HG02840 (cell line): ENCODE measurements around the gene GRID2.
A peak's percentile ranks its signal among the peaks of the same experiment; 100 is the strongest.
"Not testable (repeated sequence)": the region's sequence is repeated elsewhere in the genome, so short reads cannot be mapped to it uniquely, and the experiment has no call there.

ENCODE experiments used
- ATAC-seq: cut with Tn5 transposase; IDR thresholded peaks from one replicate; pipeline ENCODE4 v1.9.1; 2021; ENCODE audit warnings: mild to moderate bottlenecking, moderate library complexity, moderate number of reproducible peaks; ENCODE audit not compliant: unreplicated experiment, low FRiP score

Gene GRID2

GRCh38 chr4:92406488-92406887 lies 102.7 kb downstream of the GRID2 start:
- ATAC-seq = no peak

DNA sequence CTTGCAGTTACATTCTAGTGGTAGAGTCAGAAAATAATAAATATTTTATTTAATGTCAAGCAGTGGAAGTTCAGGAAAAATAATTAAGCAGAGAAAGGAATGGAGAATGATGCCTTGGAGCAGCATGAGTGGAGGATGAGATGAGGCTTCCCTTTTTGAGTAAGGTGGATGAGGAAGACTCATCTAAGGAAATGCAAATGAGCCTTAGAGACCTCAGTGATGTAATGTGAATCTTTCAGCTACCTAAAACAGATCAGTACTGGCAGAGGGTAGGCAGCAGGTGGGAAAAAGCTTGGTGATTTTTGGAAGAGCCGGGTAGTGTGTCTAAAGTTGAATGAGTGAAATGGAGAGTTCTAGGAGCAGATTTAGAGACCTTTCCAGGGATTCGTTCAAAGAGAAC lies 118.2 kb downstream of the GRID2 start:
- peak; percentile 93 for ATAC-seq

GRCh38 chr4:92433272-92433758 lies 129.5 kb downstream of the GRID2 start:
- ATAC-seq = no peak

- not testable (repeated sequence) for ATAC-seq
Measured at GRCh38 chr4:92438722-92439121, 135.0 kb downstream of the GRID2 start.

- not testable (repeated sequence) for ATAC-seq
Measured at GRCh38 chr4:92442131-92442530, 138.4 kb downstream of the GRID2 start.

DNA sequence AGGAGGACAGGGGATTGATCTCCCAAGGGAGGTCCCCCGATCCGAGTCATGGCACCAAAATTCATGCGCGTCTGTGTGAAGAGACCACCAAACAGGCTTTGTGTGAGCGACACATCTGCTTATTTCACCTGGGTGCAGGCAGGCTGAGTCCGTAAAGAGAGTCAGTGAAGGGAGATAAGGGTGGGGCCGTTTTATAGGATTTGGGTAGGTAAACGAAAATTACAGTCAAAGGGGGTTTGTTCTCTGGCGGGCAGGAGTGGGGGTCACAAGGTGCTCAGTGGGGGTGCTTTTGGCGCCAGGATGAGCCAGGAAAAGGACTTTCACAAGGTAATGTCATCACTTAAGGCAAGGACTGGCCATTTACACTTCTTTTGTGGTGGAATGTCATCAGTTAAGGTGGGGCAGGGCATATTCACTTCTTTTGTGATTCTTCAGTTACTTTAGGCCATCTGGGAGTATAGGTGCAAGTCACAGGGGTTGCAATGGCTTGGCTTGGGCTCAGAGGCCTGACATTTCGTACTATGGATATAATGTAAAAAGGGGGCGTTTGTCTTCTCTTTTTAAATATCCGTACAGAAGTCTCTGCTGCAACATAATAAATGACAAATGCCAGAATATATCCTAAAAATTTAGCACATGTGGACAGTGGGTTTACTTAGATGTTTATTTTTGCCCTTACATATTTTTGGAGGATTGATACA lies 140.5 kb downstream of the GRID2 start:
- not testable (repeated sequence) for ATAC-seq

- no peak for ATAC-seq
Measured at GRCh38 chr4:92445127-92445526, 141.4 kb downstream of the GRID2 start.

GRCh38 chr4:92447255-92447905 lies 143.6 kb downstream of the GRID2 start:
- ATAC-seq = no peak

DNA sequence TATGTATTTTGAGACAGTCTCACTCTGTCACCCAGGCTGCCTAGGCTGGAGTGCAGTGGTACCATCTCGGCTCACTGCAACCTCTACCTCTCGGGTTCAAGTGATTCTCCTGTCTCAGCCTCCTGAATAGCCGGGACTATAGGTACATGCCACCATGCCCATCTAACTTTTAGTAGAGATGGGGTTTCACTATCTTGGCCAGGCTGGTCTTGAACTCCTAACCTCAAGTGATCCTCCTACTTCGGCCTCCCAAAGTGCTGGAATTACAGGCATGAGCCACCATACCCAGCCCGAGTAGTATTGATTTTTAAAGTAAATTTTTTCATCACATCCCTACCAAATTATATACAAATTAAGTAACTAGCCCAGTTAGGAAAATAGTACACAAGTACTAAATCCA lies 144.4 kb downstream of the GRID2 start:
- not testable (repeated sequence) for ATAC-seq

- ATAC-seq = no peak
Measured at GRCh38 chr4:92450694-92451093, 146.9 kb downstream of the GRID2 start.

DNA sequence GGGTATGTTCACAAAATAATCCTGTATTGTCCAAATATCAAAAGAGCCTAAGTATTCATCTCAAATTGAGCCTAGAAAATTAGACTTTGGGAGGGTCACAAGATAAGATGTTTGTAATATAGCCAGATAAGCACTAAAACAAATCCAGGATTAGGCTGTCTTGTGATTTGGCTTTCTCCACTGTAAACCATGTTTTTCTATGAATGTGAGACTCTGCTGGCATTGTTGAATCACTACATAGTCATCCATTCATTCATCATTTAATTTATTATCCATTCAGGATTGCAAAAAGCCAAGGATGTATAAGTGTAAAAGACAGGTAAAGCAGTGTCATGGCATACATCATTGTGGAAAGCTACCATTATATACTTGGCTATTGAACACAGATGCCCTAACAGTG lies 148.0 kb downstream of the GRID2 start:
- ATAC-seq = no peak

- ATAC-seq = not testable (repeated sequence)
Measured at GRCh38 chr4:92452383-92452782, 148.6 kb downstream of the GRID2 start.

- no peak for ATAC-seq
Measured at GRCh38 chr4:92455329-92455839, 151.6 kb downstream of the GRID2 start.

DNA sequence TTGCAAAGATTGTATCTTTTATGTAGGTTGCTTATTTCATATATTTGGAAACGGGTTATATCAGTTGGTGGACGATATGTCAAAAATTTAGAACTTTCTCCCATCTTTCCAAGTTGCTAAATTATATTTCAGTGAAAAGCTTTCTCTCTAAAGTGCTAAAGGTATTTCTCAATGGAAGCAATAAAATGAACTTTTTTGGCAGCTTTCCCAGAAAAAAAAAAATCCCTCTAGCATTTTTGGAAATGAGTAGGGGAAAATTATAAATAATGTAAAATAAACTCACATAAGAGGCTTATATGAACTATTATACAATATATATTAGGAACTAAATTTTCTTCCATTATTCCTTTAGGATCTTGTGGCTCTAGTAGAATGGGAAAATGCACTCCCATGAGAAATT lies 152.2 kb downstream of the GRID2 start:
- no peak for ATAC-seq

GRCh38 chr4:92461732-92462131 lies 158.0 kb downstream of the GRID2 start:
- no peak for ATAC-seq

GRCh38 chr4:92477298-92477697 lies 173.5 kb downstream of the GRID2 start:
- ATAC-seq = no peak

DNA sequence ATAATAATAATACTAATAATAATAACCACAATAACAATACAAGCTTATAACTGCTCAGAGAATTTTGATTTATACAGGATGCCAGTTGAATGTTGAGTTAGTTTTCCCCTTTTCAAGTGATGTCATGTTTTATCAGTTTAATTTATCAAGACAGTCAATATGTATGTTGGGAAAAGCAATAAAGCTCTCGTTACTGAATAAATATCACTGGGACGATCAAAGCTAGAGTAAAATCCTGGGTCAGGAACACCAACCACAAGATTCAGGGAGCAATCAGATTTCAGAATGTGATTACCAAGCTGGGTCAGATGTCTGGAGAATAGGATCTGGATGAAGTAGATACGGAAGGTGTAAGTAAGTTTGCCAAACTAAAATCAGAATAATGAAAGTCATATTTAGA lies 179.6 kb downstream of the GRID2 start:
- no peak for ATAC-seq

- ATAC-seq = no peak
Measured at GRCh38 chr4:92488496-92488895, 184.7 kb downstream of the GRID2 start.

- no peak for ATAC-seq
Measured at GRCh38 chr4:92497141-92497540, 193.4 kb downstream of the GRID2 start.

- no peak for ATAC-seq
Measured at GRCh38 chr4:92501456-92501855, 197.7 kb downstream of the GRID2 start.

GRCh38 chr4:92506933-92507332 lies 203.2 kb downstream of the GRID2 start:
- no peak for ATAC-seq

DNA sequence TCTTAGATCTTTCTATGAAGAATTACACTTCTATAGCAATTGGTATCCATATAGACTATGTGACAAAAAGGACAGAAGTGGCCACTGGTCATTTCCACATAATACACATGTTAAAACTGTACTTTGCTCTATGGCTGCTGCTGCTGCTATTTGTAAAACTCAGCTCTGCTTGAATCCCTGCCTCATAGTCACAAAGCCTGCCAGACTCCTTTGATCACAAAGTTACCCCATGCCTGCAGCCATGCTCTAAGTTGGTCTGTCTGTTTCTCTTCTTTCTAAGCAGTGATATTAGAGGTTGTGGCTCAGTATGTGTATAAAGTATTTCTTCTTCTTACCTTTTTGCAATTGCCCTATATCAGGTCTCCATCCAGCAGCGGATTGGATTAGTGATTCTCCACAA lies 210.9 kb downstream of the GRID2 start:
- ATAC-seq = no peak
